ENCODE data around the gene NXPH4. TPM values are rescaled to one million over a fixed set of nuclear protein-coding genes. Genes with fewer than 3 reads are reported as not detected.

Gene NXPH4
- total RNA-seq, 1 donor from 2014 or later, result not detected

DNA sequence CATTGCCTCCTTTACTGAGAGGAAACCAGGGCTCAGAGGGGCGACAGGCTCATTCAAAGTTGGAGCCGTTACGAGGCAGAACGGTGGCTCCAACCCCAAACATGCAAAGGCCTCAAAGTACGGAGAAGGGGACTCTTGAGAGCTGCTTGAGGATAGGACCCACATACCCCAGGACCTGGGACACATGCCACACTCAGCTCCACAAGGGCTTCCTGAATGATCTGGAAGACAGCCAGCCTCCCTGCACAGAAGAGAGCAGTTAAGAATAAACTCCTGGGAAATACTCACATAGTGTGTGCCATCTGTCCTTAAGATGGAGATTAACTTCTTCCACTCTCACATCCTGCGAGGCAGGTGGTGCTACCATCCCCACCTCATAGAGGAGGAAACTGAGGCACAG lies 26.6 kb upstream of the NXPH4 start:
- no peak overlapping the region for H3K4me3 ChIP-seq (ENCODE audit: low read depth, low read length)
- no peak for TF ChIP-seq CTCF (conservative IDR thresholded peaks at IDR 0.05; ENCODE audit: low read depth, low read length)
- DNase-seq (ENCODE audit: low read depth), result no peak

GRCh38 chr12:57190821-57191220 lies 25.8 kb upstream of the NXPH4 start:
- no peak for TF ChIP-seq CTCF (conservative IDR thresholded peaks at IDR 0.05; ENCODE audit: low read depth, low read length)
- DNase-seq (ENCODE audit: low read depth), result no peak

DNA sequence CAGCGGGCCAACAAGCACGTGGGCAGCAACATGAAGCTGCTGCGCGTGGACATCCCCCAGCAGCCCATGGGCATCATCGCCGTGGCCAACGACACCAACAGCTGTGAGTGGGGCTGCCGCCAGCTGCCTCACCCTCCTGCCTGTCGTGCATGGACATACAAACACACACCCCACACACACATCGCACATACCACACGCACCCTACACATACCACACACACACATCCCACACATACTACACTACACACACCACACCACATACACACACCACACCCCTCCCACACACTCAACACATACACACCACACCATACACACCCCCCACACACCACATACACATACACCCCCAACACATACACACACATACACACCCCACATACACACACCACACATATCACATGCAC lies 25.2 kb upstream of the NXPH4 start:
- DNase-seq (ENCODE audit: low read depth), result no peak

More at GRCh38 chr12:57190821-57191220, 25.8 kb upstream of the NXPH4 start:
- no peak overlapping the region for H3K4me3 ChIP-seq (ENCODE audit: low read depth, low read length)

DNA sequence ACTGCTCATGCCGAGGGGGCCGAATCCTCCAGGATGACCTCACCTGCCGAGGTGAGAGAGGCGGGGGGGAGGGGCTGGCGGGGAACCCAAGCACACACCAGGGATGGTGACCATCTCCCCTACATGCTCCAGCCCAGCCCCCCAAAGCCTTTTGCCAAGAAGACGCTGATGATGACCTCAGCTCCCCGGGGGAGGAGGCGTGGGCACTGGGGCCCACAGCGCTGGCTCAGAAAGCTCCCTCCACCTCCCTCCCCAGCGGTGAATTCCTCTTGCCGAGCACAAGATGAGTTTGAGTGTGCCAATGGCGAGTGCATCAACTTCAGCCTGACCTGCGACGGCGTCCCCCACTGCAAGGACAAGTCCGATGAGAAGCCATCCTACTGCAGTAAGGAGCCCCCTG lies 23.7 kb upstream of the NXPH4 start:
- no peak overlapping the region for H3K4me3 ChIP-seq (ENCODE audit: low read depth, low read length)
- no peak for DNase-seq (ENCODE audit: low read depth)
- TF ChIP-seq CTCF (conservative IDR thresholded peaks at IDR 0.05; ENCODE audit: low read depth, low read length), result no peak

More for the DNA sequence above, 25.2 kb upstream of the NXPH4 start:
- TF ChIP-seq CTCF (conservative IDR thresholded peaks at IDR 0.05; ENCODE audit: low read depth, low read length), result no peak
- no peak overlapping the region for H3K4me3 ChIP-seq (ENCODE audit: low read depth, low read length)

GRCh38 chr12:57193706-57194245 lies 22.8 kb upstream of the NXPH4 start:
- no peak for TF ChIP-seq CTCF (conservative IDR thresholded peaks at IDR 0.05; ENCODE audit: low read depth, low read length)
- DNase-seq (ENCODE audit: low read depth), result no peak
- H3K4me3 ChIP-seq (ENCODE audit: low read depth, low read length), result no peak overlapping the region

- no peak overlapping the region for H3K4me3 ChIP-seq (ENCODE audit: low read depth, low read length)
- no peak for TF ChIP-seq CTCF (conservative IDR thresholded peaks at IDR 0.05; ENCODE audit: low read depth, low read length)
- no peak for DNase-seq (ENCODE audit: low read depth)
Measured at GRCh38 chr12:57194253-57194652, 22.3 kb upstream of the NXPH4 start.

DNA sequence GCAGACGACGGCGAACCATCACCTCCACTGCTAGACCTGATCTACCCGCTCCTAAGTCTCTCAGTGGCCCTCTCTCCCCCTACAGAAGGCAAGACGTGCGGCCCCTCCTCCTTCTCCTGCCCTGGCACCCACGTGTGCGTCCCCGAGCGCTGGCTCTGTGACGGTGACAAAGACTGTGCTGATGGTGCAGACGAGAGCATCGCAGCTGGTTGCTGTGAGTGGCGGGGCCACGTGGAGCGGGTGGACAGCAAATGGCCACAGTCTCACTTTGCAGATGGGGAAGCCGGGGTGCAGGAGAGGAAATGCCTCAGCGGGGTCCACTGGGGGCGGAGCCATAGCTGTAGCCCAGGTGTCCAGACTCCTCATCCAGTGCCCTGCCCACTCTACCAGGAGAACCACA lies 21.4 kb upstream of the NXPH4 start:
- DNase-seq (ENCODE audit: low read depth), result no peak
- TF ChIP-seq CTCF (conservative IDR thresholded peaks at IDR 0.05; ENCODE audit: low read depth, low read length), result no peak
- H3K4me3 ChIP-seq (ENCODE audit: low read depth, low read length), result no peak overlapping the region
